C1 segment of cervical spinal cord (tissue), 14 donors: ENCODE results near the gene OSBPL9.
"Not testable (repeated sequence)": the region's sequence is repeated elsewhere in the genome, so short reads cannot be mapped to it uniquely, and the experiment has no call there.

Source experiments
- DNase-seq, 14 donors: peaks; one replicate each; lab custom pipeline; 2025; lab: John Stamatoyannopoulos, UW

Gene OSBPL9

DNA sequence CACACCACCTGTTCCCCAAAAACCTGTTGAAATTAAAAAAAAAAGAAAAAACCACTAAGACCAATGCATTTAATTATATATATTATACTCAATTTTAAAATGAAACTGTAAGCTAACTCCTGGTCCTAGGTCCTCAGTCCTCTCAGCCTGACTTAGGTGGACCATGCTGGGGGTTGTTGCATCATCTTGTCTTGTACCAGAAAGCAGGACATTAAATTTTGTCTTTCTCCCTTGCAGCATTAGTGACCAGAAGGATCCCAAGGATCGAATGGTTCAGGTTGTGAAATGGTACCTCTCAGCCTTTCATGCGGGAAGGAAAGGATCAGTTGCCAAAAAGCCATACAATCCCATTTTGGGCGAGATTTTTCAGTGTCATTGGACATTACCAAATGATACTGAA, 164.0 kb downstream of the OSBPL9 start:
- DNase-seq = no peak

DNA sequence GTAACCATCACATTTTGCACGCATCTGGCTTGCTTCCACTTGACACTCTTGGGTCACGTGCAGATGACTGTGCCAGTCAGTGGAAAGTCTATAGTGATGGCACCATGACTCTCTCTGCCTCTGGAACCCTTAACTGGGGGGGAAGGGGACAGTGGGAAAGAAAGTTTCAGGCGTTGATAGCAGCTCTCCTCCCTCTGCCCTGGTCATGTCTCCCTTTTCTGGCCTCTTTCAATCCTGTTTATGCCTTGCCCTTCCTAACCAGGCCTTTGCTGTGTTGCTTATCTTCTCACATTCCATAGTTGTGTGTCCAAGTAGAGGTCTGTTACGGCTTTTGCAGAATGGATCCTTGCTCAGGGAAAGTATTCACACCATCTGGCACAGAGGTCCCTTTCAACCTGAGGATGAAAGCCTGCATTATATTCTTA, 168.1 kb downstream of the OSBPL9 start:
- DNase-seq = peak in 1 of 14 donors; percentile 16

DNA sequence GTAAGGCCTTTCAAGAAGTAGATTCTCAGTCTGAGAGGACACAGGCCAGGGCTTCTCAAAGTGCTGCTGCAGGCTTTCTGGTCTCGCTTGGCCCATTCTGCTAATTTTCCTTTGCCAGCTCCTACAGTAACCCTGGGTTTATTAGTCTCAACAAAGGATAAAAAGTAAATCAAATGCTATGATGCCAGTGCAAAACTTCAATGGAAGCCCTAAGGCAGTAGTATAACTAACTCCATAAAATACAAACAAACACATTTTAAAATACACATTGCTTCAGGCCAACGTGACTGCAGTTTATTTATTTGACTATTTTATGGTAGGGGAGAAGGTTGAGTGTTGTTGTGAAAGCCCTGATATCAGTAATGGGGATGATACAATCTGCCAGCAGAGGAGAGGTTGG, 172.0 kb downstream of the OSBPL9 start:
- DNase-seq = no peak

DNA sequence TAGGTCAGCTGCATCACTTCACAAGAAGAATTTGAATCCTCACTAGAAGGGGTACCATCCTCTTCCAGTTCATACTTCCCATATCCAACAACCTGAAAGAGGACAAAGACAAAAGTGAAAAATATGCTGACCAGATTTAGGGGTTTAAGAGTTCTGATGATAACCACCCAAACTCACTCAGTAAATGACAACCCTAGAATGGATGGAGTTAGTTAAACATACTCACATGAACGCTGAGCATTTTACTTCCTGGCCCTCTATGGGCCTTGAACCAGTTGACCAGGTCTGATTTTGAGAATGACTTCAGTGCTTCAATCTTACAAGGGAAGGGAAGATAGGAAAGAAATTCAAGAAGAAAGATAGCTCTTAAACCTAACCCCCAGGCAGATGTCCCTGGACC, 172.4 kb downstream of the OSBPL9 start:
- no peak for DNase-seq

DNA sequence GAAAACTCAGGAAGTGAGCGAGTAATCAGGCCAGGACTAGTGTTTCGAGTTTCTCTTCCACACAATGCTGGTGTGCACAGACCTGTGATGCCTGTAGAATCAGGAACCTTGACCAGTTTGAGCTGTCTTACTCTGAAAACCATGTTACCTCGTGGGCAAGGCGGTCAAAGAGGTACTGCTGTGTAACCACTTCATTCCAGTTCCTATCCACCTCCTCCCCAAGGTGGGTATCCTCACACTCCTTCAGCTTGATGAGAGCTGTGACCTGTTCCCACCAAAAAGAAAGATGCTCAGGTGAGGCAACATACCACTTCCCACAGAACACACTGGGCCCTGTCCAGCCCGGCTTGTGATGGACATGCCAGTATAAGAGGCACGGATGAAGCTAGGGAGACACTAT, 173.5 kb downstream of the OSBPL9 start:
- DNase-seq = no peak

DNA sequence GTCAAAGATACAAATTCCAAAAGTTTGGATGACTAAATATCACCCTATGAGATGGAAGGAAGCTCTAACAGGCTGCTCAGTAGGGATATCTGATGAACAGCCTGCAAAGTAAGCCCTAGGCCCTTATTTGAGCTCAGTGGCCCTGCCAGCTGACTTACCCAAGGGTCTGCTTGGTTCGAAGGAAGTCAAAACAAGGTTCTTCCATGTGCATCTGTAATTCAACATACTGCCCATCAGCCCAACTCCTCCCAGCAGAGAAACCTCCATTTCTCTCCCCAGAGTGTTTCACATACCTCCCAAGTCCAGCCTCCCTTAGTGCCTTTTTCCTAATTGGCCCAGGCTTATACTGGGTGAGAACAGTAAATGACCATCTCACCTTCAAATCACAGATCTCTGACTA, 175.0 kb downstream of the OSBPL9 start:
- DNase-seq = no peak

DNA sequence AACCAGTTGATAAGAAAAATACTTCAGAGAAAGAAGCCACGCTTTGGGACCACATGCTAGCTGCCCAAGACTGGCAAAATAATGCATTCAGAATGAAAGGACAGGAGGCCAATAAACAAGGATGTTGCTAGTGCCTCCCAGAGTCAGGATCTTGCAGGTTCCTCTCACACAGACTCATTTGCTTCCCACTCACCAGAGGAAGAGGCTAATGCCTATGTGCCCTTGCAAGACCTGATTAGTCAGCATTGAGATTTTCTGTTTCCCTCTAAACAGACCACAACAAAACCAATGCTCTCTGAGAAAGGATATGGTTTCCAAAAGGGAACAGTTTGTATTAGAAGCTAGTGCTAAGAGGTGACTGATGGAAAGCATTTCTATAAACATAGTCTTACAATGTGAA, 176.0 kb downstream of the OSBPL9 start:
- DNase-seq = no peak

DNA sequence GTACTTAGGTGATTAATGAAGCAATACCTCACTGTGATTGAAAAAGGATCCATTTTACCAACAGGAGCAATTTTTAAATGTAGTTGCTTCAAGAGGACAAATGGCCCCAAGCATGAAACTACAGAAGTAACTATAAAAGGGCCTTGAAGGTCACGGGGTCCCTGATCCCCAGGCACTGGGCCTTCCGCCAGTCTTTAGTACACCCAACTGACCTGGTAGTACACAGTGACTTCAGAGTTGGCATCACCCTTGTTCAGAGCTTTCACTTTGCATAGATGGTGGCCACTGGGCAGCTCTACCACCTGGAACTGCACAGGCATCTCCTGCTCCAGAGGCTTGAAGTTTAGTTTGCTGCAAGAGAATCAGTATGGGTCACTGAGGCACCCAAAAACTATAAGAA, 177.4 kb downstream of the OSBPL9 start:
- no peak for DNase-seq

DNA sequence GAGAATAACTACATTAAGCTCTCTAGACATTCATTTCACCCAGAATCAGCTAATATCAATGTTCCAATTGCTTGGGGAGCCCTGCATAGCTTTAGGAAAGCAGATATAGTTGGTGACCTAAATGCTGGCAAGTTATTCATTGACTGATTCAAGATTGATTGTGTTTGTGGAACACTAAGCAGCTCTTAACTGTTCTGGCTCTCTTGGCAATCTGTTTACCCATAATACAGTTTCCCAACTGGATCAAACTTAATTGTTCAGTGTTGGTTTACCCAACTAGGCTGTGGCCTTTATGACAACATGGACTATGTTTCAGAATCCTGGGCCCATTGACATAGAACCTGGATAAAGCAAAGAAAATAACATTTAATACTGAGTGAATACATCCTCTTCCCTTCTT, 178.0 kb downstream of the OSBPL9 start:
- no peak for DNase-seq

DNA sequence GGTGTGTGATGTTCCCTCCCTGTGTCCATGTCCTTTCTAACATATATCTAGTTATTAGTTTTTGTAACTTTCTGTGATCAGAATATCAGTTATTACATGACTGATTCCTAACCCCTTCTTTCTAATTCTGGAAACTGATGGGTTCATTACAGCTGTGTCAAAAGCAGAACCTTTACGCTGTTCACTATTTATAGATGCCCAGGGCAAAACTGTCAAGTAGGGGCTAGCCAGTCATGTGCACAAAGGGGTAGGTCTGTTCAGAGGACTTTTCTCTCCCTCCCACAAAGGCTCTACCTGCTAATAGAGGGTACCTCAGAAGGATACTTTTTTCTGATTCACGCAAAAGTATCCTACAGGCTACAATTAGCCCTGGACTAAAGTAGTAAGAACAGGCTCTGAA, 182.5 kb downstream of the OSBPL9 start:
- DNase-seq = no peak

DNA sequence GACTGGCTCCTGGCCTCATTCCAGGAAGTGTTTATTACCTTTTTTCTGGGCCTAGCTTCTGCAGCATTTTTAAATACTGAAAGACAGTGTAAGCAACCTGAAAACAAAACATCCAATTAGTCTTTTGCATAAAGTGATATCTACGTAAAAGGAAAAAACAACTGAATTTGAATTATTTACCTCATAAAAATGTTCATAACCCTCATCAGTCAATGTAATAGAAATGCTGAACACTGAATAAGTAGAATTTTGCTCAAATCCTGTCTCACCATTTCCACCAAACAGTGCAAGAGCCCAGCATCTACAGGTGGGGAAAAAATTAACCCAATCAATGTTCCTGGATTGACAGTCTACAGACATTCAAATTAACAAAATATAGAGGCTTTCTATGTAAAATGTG, 197.6 kb downstream of the OSBPL9 start:
- no peak for DNase-seq

DNA sequence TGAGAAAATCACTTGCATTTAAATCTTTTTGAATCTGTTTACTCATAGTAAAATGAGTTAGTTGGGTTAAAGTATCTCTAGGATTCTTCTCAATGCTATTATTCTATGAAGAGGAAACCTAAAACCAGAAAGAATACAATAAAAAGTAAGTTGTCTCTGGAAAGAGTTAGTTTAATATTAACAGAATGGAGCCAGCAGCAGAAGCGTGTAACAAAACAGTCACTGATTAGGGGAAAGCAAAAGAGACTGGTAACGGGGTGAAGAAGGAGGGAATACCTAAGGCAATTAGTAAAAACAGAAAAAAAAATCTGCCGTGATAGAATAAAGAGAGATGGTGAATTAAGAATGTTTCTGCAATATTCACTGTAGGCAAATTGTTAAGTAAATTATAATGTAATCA, 201.6 kb downstream of the OSBPL9 start:
- DNase-seq = no peak

DNA sequence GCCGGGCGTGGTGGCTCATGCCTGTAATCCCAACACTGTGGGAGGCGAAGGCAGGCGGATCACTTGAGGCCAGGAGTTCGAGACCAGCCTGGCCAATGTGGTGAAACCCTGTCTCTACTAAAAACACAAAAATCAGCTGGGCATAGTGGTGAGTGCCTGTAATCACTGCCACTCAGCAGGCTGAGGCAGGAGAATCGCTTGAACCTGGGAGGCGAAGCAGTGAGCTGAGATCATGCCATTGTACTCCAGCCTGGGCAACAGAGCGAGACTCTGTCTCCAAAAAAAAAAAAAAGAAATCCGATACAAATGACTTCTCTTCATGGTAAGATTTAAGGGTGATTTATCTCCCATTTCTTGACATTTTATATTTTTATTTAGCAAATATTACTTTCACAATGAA, 202.1 kb downstream of the OSBPL9 start:
- not testable (repeated sequence) for DNase-seq

DNA sequence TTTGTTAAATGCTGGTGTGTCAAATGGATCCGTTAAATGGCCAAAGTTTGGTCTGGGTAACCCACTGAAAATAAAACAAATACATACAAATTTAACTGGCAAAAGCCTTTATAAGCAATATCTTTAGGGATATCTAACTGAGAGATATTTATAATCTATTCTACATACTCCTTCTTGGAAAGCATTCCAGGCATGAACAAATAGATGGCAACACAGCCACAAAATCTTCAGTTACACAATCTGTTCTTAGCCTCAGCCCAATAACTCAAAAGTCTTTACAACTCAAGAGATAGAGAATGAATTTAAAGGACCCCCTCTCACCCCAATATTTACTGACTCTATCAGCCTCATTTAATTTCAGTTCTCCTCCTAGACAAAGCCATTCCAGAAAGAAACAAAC, 202.9 kb downstream of the OSBPL9 start:
- DNase-seq = no peak

DNA sequence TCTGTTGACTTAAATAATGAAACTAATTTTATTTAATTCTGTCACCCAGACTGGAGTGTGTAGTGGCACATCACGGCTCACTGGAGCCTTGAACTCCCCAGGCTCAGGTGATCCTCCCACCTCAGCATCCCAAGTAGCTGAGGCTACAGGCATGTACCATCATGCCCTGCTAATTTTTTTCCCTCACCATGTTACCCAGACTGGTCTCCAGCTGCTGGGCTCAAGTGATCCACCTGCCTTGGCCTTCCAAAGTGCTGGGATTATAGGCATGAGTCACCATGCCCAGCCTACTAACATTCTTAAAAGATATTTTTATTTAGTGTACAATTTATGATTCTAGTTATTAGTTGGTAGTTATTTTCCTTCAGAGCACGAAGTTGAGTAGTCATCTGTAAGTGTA, 212.2 kb downstream of the OSBPL9 start:
- DNase-seq = no peak

DNA sequence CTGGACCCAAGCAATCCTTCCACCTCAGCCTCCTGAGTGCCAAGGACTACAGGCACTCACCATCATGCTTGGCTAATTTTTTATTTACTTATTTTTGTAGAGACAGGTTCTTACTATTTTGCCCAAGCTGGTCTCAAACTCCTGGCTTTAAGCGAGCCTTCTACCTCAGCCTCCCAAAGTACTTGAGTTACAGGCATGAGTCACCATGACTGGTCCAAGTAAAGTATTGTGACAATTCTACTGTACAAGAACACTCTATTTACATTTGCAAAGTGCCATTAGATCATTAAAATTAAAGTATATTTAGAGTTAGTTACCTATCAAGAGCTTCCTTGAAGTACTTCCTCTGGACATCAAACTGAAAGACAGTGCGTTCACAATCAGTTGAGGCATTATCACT, 216.8 kb downstream of the OSBPL9 start:
- DNase-seq = no peak

DNA sequence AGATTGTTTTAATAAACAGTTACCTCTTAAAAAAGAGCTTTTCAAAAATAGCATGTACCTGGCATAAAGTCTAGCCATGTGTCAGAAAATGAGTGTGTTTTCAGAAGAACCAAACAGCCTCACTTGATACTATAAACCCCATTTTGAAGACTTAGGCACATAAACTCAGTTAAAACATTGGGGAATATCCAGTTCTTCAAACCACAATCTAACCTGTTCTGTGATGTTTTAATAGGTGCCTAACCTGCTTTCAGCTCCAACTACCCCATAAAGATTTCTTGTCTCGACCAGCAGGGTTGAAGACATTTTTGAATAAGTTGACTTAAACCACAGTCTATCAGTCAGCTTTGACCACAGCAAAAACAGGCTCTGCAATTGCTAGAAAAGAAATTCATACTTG, 220.4 kb downstream of the OSBPL9 start:
- no peak for DNase-seq
